T-cell (primary cell): ENCODE data around the gene HNF1B. TPM values are rescaled to one million over a fixed set of nuclear protein-coding genes. Genes with fewer than 3 reads are reported as not detected.
"Not testable (repeated sequence)": the region's sequence is repeated elsewhere in the genome, so short reads cannot be mapped to it uniquely, and the experiment has no call there.

ENCODE experiments used
- ATAC-seq, 4 experiments: fragments of 200-7000 bp in 3 of 4; fragments of 150-1000 bp in 1 of 4; cut with Tn5 transposase; replicated peaks in 1 of 4; 1 replicate in 3 of 4; 2 replicates in 1 of 4; pipeline ENCODE4 v1.10.0; 2021; ENCODE audit warnings: moderate library complexity in 3 of 4, mild to moderate bottlenecking in 2 of 4, moderate number of reproducible peaks in 1 of 4
- CTCF ChIA-PET, 2 donors: fragments of 300-600 bp; sonication (Branson Sonifier 250); formaldehyde crosslinking; loops; one replicate each; lab custom pipeline; 2022; ENCODE audit warnings: antibody characterized with exemption in 2 of 2; lab: Charles Lee
- POLR2A ChIA-PET, 2 donors: fragments of 300-600 bp; sonication (Branson Sonifier 250); formaldehyde crosslinking; loops; one replicate each; lab custom pipeline; 2022; ENCODE audit warnings: antibody characterized with exemption in 2 of 2; lab: Charles Lee
- DNase-seq, 35 experiments: peaks; one replicate each; pipeline versions ENCODE4 v3.0.0 to v3.0.0-alpha.2; 2013 to 2023
- H3K27ac ChIP-seq: one replicate; pipeline ENCODE4 v1.5.1; 2013; ENCODE audit warnings: low read length
- H3K27me3 ChIP-seq, 2 experiments: replicated peaks in 1 of 2; 1 replicate in 1 of 2; 2 replicates in 1 of 2; pipeline versions ENCODE4 v1.6.1 to v1.7.0; 2013; ENCODE audit warnings: low read length in 1 of 2, mixed read lengths in 1 of 2; ENCODE audit not compliant: control insufficient read depth in 2 of 2, insufficient read depth in 2 of 2; ENCODE audit errors: extremely low read depth in 1 of 2
- H3K36me3 ChIP-seq, 2 donors: 1 replicate in 1 of 2; 2 replicates in 1 of 2; pipeline versions ENCODE4 v1.6.1 to v1.7.0; 2013; ENCODE audit warnings: low read length in 1 of 2; ENCODE audit not compliant: control insufficient read depth in 2 of 2, insufficient read depth in 1 of 2; ENCODE audit errors: extremely low read depth in 1 of 2
- H3K4me1 ChIP-seq, 2 experiments: 1 replicate in 1 of 2; 2 replicates in 1 of 2; pipeline versions ENCODE4 v1.6.1 to v1.7.0; 2013; ENCODE audit warnings: low read length in 2 of 2, mixed read lengths in 1 of 2; ENCODE audit not compliant: insufficient read depth in 2 of 2, control insufficient read depth in 1 of 2; ENCODE audit errors: extremely low read depth in 1 of 2
- H3K4me3 ChIP-seq, 2 donors: 1 replicate in 1 of 2; 2 replicates in 1 of 2; pipeline versions ENCODE4 v1.5.1 to v1.7.0; 2013; ENCODE audit warnings: mild to moderate bottlenecking in 2 of 2, low read length in 1 of 2, moderate library complexity in 1 of 2; ENCODE audit not compliant: control insufficient read depth in 1 of 2; ENCODE audit errors: extremely low read depth in 1 of 2
- H3K9me3 ChIP-seq: 2 replicates; pipeline ENCODE4 v1.7.0; 2013
- H3K27ac Mint-ChIP-seq, 2 donors: one replicate each; pipeline ENCODE4 v1.8.0; 2020 to 2021; ENCODE audit warnings: mild to moderate bottlenecking in 2 of 2, mixed read lengths in 2 of 2
- H3K27me3 Mint-ChIP-seq, 2 donors: one replicate each; pipeline ENCODE4 v1.8.0; 2021 to 2022; ENCODE audit warnings: mixed read lengths in 2 of 2
- H3K36me3 Mint-ChIP-seq: one replicate; pipeline ENCODE4 v1.8.0; 2021; ENCODE audit warnings: mixed read lengths
- H3K4me1 Mint-ChIP-seq, 3 donors: one replicate each; pipeline ENCODE4 v1.8.0; 2020 to 2022; ENCODE audit warnings: mixed read lengths in 3 of 3, mild to moderate bottlenecking in 1 of 3
- H3K4me3 Mint-ChIP-seq, 3 donors: one replicate each; pipeline ENCODE4 v1.8.0; 2020 to 2022; ENCODE audit warnings: mild to moderate bottlenecking in 3 of 3, mixed read lengths in 3 of 3, moderate library complexity in 3 of 3
- H3K9me3 Mint-ChIP-seq, 3 donors: one replicate each; pipeline ENCODE4 v1.8.0; 2020 to 2022; ENCODE audit warnings: mixed read lengths in 3 of 3
- WGBS: methylation state at CpG from one replicate; pipeline ENCODE4 v1.1.5; 2013; ENCODE audit warnings: missing lambda C conversion rate; ENCODE audit not compliant: insufficient coverage; 5-methylcytosine and 5-hydroxymethylcytosine counted together
- total RNA-seq, 35 experiments: library from RNA in 6 of 35; stranded (reverse) in 6 of 35; fragments of 120-200 nt in 1 of 35; gene quantifications; one replicate each; pipeline versions ENCODE4 v1.2.1 to v1.2.4 and lab custom pipeline; 2013 to 2026

HNF1B gene
- total RNA-seq, 5 donors from 2014 or later (not counting 1 experiment from before 2014, with no cell fraction given), result 0.10 to 0.19 (median 0.15) TPM; not detected in 2

- peaks cover 3% of the 10 kb centered on the region for H3K36me3 Mint-ChIP-seq
- ATAC-seq, result no peak
- ChIA-PET CTCF (interaction anchor here in 1 of 2 donors (0.5 kb wide), 1 partner anchor 757 kb away, joined by 3 read pairs; no protein-coding TSS in a partner anchor), POLR2A (no interaction called here)
- H3K27ac ChIP-seq, result no peak overlapping the region
- no peak for DNase-seq
- no peaks in the 10 kb centered on the region for H3K36me3 ChIP-seq
- WGBS, result 83% methylated on average over 3 of the region's 3 CpGs
- peaks cover 15 to 20% of the 10 kb centered on the region in 2 donors for H3K27me3 Mint-ChIP-seq
- no peaks in the 10 kb centered on the region for H3K27me3 ChIP-seq
- peaks cover 0 to 3% of the 10 kb centered on the region in 2 experiments for H3K4me1 ChIP-seq
- H3K9me3 Mint-ChIP-seq, result peaks cover 0 to 5% (median 3%) of the 10 kb centered on the region in 3 donors
- no peak overlapping the region for H3K4me3 ChIP-seq
- no peak overlapping the region for H3K4me3 Mint-ChIP-seq
- H3K27ac Mint-ChIP-seq, result no peak overlapping the region
- H3K4me1 Mint-ChIP-seq, result peaks cover 5 to 23% (median 9%) of the 10 kb centered on the region in 3 donors
- no peaks in the 10 kb centered on the region for H3K9me3 ChIP-seq
Measured at GRCh38 chr17:37682007-37682406, 62.9 kb downstream of the HNF1B start.

- H3K36me3 Mint-ChIP-seq, H3K36me3 ChIP-seq, H3K27ac ChIP-seq, H3K27me3 ChIP-seq, H3K4me3 ChIP-seq, H3K9me3 Mint-ChIP-seq, H3K9me3 ChIP-seq, H3K4me3 Mint-ChIP-seq, H3K27ac Mint-ChIP-seq, CTCF ChIA-PET, POLR2A ChIA-PET, H3K4me1 ChIP-seq, ATAC-seq, DNase-seq: not testable (repeated sequence)
- WGBS, result no CpG with 5 or more reads among the region's 2 CpGs
- H3K4me1 Mint-ChIP-seq, result peaks cover 5 to 23% (median 9%) of the 10 kb centered on the region in 3 donors
- peaks cover 22 to 35% of the 10 kb centered on the region in 2 donors for H3K27me3 Mint-ChIP-seq
Measured at GRCh38 chr17:37679995-37680394, 64.9 kb downstream of the HNF1B start.

- Mint-ChIP-seq H3K27me3 (peaks cover 22 to 35% of the 10 kb centered on the region in 2 donors), H3K4me1 (peaks cover 0 to 10% (median 0%) of the 10 kb centered on the region in 3 donors), H3K9me3 (peaks cover 0 to 5% (median 3%) of the 10 kb centered on the region in 3 donors), H3K4me3 (no peak overlapping the region), H3K27ac (no peak overlapping the region), H3K36me3 (peaks cover 3% of the 10 kb centered on the region)
- no CpG with 5 or more reads among the region's 1 CpG for WGBS
- ATAC-seq (no peak), DNase-seq (no peak)
- Histone ChIP-seq H3K36me3 (no peaks in the 10 kb centered on the region), H3K9me3 (no peaks in the 10 kb centered on the region), H3K4me3 (no peak overlapping the region), H3K27me3 (peaks cover 0 to 12% of the 10 kb centered on the region in 2 experiments), H3K4me1 (no peaks in the 10 kb centered on the region), H3K27ac (no peak overlapping the region)
- ChIA-PET POLR2A (no interaction called here), CTCF (no interaction called here)
Measured at GRCh38 chr17:37678036-37678435, 66.8 kb downstream of the HNF1B start.

GRCh38 chr17:37677021-37677420 is 67.8 kb downstream of the HNF1B start:
- no peak overlapping the region for H3K4me3 Mint-ChIP-seq
- peaks cover 0 to 12% of the 10 kb centered on the region in 2 experiments for H3K27me3 ChIP-seq
- H3K27me3 Mint-ChIP-seq, result peaks cover 22 to 34% of the 10 kb centered on the region in 2 donors
- H3K27ac ChIP-seq, result no peak overlapping the region
- ChIA-PET CTCF (no interaction called here), POLR2A (interaction anchor here in 1 of 2 donors (0.6 kb wide), 1 partner anchor 9 kb away, joined by 3 read pairs; no protein-coding TSS in a partner anchor)
- H3K4me1 ChIP-seq, result no peaks in the 10 kb centered on the region
- H3K27ac Mint-ChIP-seq, result no peak overlapping the region
- peaks cover 0 to 5% (median 3%) of the 10 kb centered on the region in 3 donors for H3K9me3 Mint-ChIP-seq
- ATAC-seq, result no peak
- no peaks in the 10 kb centered on the region for H3K36me3 ChIP-seq
- WGBS, result 83% methylated on average over 1 of the region's 1 CpG
- H3K4me3 ChIP-seq, result no peak overlapping the region
- H3K4me1 Mint-ChIP-seq, result peaks cover 0 to 5% (median 0%) of the 10 kb centered on the region in 3 donors
- H3K9me3 ChIP-seq, result no peaks in the 10 kb centered on the region
- DNase-seq, result no peak
- peaks cover 3% of the 10 kb centered on the region for H3K36me3 Mint-ChIP-seq

- Histone ChIP-seq H3K9me3 (no peaks in the 10 kb centered on the region), H3K36me3 (no peaks in the 10 kb centered on the region), H3K4me1 (no peaks in the 10 kb centered on the region), H3K27me3 (peaks cover 0 to 12% of the 10 kb centered on the region in 2 experiments), H3K4me3 (no peak overlapping the region), H3K27ac (no peak overlapping the region)
- ATAC-seq (no peak), DNase-seq (no peak)
- WGBS, result 55% methylated on average over 2 of the region's 7 CpGs
- ChIA-PET CTCF (no interaction called here), POLR2A (no interaction called here)
- no peak overlapping the region for H3K27ac Mint-ChIP-seq
- H3K9me3 Mint-ChIP-seq, result peaks cover 0 to 5% (median 3%) of the 10 kb centered on the region in 3 donors
- H3K36me3 Mint-ChIP-seq, result peaks cover 3% of the 10 kb centered on the region
- H3K4me1 Mint-ChIP-seq, result no peaks in the 10 kb centered on the region
- peaks cover 22 to 34% of the 10 kb centered on the region in 2 donors for H3K27me3 Mint-ChIP-seq
- no peak overlapping the region for H3K4me3 Mint-ChIP-seq
Measured at GRCh38 chr17:37676115-37676925, 68.5 kb downstream of the HNF1B start.

- ATAC-seq, result no peak
- peaks cover 0 to 5% (median 3%) of the 10 kb centered on the region in 3 donors for H3K9me3 Mint-ChIP-seq
- H3K27me3 ChIP-seq, result peaks cover 0 to 12% of the 10 kb centered on the region in 2 experiments
- no peak overlapping the region for H3K27ac Mint-ChIP-seq
- H3K27ac ChIP-seq, result no peak overlapping the region
- no peak overlapping the region for H3K4me3 Mint-ChIP-seq
- peaks cover 22 to 34% of the 10 kb centered on the region in 2 donors for H3K27me3 Mint-ChIP-seq
- no peaks in the 10 kb centered on the region for H3K36me3 ChIP-seq
- ChIA-PET CTCF (no interaction called here), POLR2A (no interaction called here)
- H3K36me3 Mint-ChIP-seq, result peaks cover 3% of the 10 kb centered on the region
- H3K4me1 ChIP-seq, result no peaks in the 10 kb centered on the region
- no peaks in the 10 kb centered on the region for H3K9me3 ChIP-seq
- no peak overlapping the region for H3K4me3 ChIP-seq
- no peaks in the 10 kb centered on the region for H3K4me1 Mint-ChIP-seq
- DNase-seq, result no peak
- WGBS, result no CpG with 5 or more reads among the region's 1 CpG
Measured at GRCh38 chr17:37674511-37674910, 70.3 kb downstream of the HNF1B start.
